Lung (tissue), 12 donors: ENCODE measurements around the gene FAIM2. TPM values are rescaled to one million over a fixed set of nuclear protein-coding genes. Genes with fewer than 3 reads are reported as not detected.

Experiments
- ATAC-seq: fragments of 200-7000 bp; cut with Tn5 transposase; one replicate; pipeline ENCODE4 v1.9.1; 2020; ENCODE audit warnings: moderate number of reproducible peaks; ENCODE audit not compliant: insufficient read depth, low FRiP score
- DNase-seq, 3 donors: peaks; one replicate each; pipeline ENCODE4 v3.0.0-alpha.2; 2013 to 2017
- H3K27ac ChIP-seq, 2 donors: one replicate each; pipeline ENCODE4 v1.5.1; 2013; ENCODE audit warnings: mild to moderate bottlenecking in 2 of 2, moderate library complexity in 2 of 2, control low read depth in 1 of 2, inconsistent platforms in 1 of 2, low read depth in 1 of 2, low read length in 1 of 2
- H3K27me3 ChIP-seq, 3 donors: one replicate each; pipeline ENCODE4 v1.5.1; 2013; ENCODE audit warnings: low read length in 2 of 3; ENCODE audit not compliant: control insufficient read depth in 3 of 3, insufficient read depth in 3 of 3
- H3K36me3 ChIP-seq, 4 donors: one replicate each; pipeline ENCODE4 v1.5.1; 2013; ENCODE audit warnings: low read length in 4 of 4, mild to moderate bottlenecking in 1 of 4, moderate library complexity in 1 of 4; ENCODE audit not compliant: control insufficient read depth in 4 of 4, insufficient read depth in 4 of 4
- H3K4me1 ChIP-seq, 5 donors: one replicate each; pipeline ENCODE4 v1.5.1; 2013; ENCODE audit warnings: low read length in 5 of 5, mild to moderate bottlenecking in 2 of 5, moderate library complexity in 1 of 5; ENCODE audit not compliant: control insufficient read depth in 5 of 5, insufficient read depth in 5 of 5
- H3K4me3 ChIP-seq: one replicate; pipeline ENCODE4 v1.5.1; 2013; ENCODE audit warnings: mild to moderate bottlenecking, control low read depth, moderate library complexity
- H3K9ac ChIP-seq, 2 donors: one replicate each; pipeline ENCODE4 v1.5.1; 2013; ENCODE audit warnings: low read length in 2 of 2, control low read depth in 1 of 2; ENCODE audit not compliant: insufficient read depth in 1 of 2
- H3K9me3 ChIP-seq, 4 donors: one replicate each; pipeline ENCODE4 v1.5.1; 2013; ENCODE audit warnings: low read length in 3 of 4, mild to moderate bottlenecking in 1 of 4, moderate library complexity in 1 of 4; ENCODE audit not compliant: control insufficient read depth in 4 of 4, insufficient read depth in 3 of 4
- CTCF ChIP-seq: IDR thresholded peaks from 2 replicates; pipeline ENCODE4 v1.5.1; 2012; ENCODE audit warnings: mild to moderate bottlenecking; ENCODE audit errors: control extremely low read depth, extremely low read depth
- WGBS, 2 donors: extraction: QIAGEN DNeasy Blood & Tissue Kit; methylation state at CpG; one replicate each; pipeline ENCODE4 v1.1.7; 2013; 5-methylcytosine and 5-hydroxymethylcytosine counted together
- polyA plus RNA-seq, 2 donors: library from polyadenylated mRNA; stranded (reverse); fragments of 200-250 nt; gene quantifications; one replicate each; pipeline ENCODE4 v1.2.1, GENCODE V29; 2013
- total RNA-seq, 2 donors: library from RNA; depleted of rRNA in 1 of 2; stranded (reverse); fragments of >200 nt in 1 of 2; gene quantifications; one replicate each; pipeline ENCODE4 v1.2.1, GENCODE V29; 2014 to 2021
- donor health status: control.
- donor health status: control.
- donor health status: Bipolar disorder and iron deficiency.
- donor health status: healthy.
- donor health status: DM: yes; HTN: yes; CAD: no.

Gene FAIM2
- total and polyA plus RNA-seq, 4 donors = 0.46 to 1.4 (median 0.55) TPM

GRCh38 chr12:49948866-49949845 is 45.5 kb upstream of the FAIM2 start:
- Histone ChIP-seq H3K27me3 (peaks cover 0 to 6% (median under 1%) of the 10 kb centered on the region in 3 donors), H3K4me1 (peaks cover 0 to 10% (median 3%) of the 10 kb centered on the region in 5 donors), H3K9ac (no peak overlapping the region), H3K27ac (no peak overlapping the region), H3K9me3 (no peaks in the 10 kb centered on the region), H3K36me3 (no peaks in the 10 kb centered on the region), H3K4me3 (no peak overlapping the region)
- WGBS, 2 donors = 85 to 87% methylated on average over 13 of the region's 13 CpGs
- DNase-seq = peak in 1 of 3 donors; percentile 4
- no peak for TF ChIP-seq CTCF
- no peak for ATAC-seq

GRCh38 chr12:49947593-49948226 is 44.0 kb upstream of the FAIM2 start:
- no peaks in the 10 kb centered on the region for H3K9me3 ChIP-seq
- H3K9ac ChIP-seq = no peak overlapping the region
- TF ChIP-seq CTCF = no peak
- H3K4me1 ChIP-seq = peaks cover 0 to 12% (median 3%) of the 10 kb centered on the region in 5 donors
- no peaks in the 10 kb centered on the region for H3K36me3 ChIP-seq
- H3K27me3 ChIP-seq = peaks cover 0 to 6% (median 0%) of the 10 kb centered on the region in 3 donors
- H3K4me3 ChIP-seq = no peak overlapping the region
- DNase-seq = peak in 1 of 3 donors; percentile 11
- H3K27ac ChIP-seq = no peak overlapping the region
- no peak for ATAC-seq
- 72 to 73% methylated on average over 7 of the region's 7 CpGs for WGBS, 2 donors

- no peak overlapping the region for H3K9ac ChIP-seq
- no peak for DNase-seq
- no peaks in the 10 kb centered on the region for H3K36me3 ChIP-seq
- H3K4me3 ChIP-seq = no peak overlapping the region
- peaks cover 0 to 12% (median 0%) of the 10 kb centered on the region in 5 donors for H3K4me1 ChIP-seq
- WGBS, 2 donors = 57 to 72% methylated on average over 3 of the region's 3 CpGs
- TF ChIP-seq CTCF = no peak
- H3K27me3 ChIP-seq = peaks cover 0 to 6% (median 0%) of the 10 kb centered on the region in 3 donors
- ATAC-seq = no peak
- H3K9me3 ChIP-seq = no peaks in the 10 kb centered on the region
- H3K27ac ChIP-seq = no peak overlapping the region
Measured at GRCh38 chr12:49946497-49946896, 42.8 kb upstream of the FAIM2 start.
